Subcutaneous adipose tissue (tissue), 4 donors: ENCODE results near the gene MEI4. TPM values are rescaled to one million over a fixed set of nuclear protein-coding genes. Genes with fewer than 3 reads are reported as not detected.

ENCODE experiments used
- total RNA-seq, 4 donors: library from RNA; depleted of rRNA; stranded (reverse); fragments of >200 nt; gene quantifications; one replicate each; pipeline ENCODE4 v1.1.0, GENCODE V29; 2016
- TF ChIP-seq, protein P1 (sequence below): fragments of 450-650 bp; IDR thresholded peaks from one replicate; pipeline ENCODE4 v1.5.1; 2016; ENCODE audit warnings: low read depth, mild to moderate bottlenecking, control low read depth, antibody characterized with exemption, moderate library complexity

MEI4 gene
- total RNA-seq, 4 donors from 2014 or later = under 0.01 to 0.16 TPM; not detected in 2

DNA sequence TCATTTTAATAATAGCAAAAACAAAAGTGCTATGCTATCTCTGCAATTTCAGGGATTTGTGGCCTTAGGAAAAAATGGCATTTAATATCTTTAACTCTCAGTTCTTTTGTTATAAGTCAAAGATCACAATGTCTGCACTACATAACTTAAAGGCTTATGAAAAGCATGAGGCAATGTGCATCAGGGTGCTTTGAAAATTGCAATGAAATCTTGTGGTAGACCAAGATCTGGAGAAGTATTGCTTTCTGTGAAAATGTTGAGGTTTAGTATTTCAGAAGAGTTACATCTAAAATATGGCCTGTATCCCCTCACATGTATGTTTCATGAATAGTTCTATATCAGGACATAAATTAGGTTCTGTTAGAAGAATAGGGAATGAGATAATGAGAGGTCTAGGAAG, 200.6 kb downstream of the MEI4 start:
- TF ChIP-seq, protein P1, sequence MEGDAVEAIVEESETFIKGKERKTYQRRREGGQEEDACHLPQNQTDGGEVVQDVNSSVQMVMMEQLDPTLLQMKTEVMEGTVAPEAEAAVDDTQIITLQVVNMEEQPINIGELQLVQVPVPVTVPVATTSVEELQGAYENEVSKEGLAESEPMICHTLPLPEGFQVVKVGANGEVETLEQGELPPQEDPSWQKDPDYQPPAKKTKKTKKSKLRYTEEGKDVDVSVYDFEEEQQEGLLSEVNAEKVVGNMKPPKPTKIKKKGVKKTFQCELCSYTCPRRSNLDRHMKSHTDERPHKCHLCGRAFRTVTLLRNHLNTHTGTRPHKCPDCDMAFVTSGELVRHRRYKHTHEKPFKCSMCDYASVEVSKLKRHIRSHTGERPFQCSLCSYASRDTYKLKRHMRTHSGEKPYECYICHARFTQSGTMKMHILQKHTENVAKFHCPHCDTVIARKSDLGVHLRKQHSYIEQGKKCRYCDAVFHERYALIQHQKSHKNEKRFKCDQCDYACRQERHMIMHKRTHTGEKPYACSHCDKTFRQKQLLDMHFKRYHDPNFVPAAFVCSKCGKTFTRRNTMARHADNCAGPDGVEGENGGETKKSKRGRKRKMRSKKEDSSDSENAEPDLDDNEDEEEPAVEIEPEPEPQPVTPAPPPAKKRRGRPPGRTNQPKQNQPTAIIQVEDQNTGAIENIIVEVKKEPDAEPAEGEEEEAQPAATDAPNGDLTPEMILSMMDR = no peak

GRCh38 chr6:77856391-77856790, 203.6 kb downstream of the MEI4 start:
- TF ChIP-seq, protein P1 = no peak

DNA sequence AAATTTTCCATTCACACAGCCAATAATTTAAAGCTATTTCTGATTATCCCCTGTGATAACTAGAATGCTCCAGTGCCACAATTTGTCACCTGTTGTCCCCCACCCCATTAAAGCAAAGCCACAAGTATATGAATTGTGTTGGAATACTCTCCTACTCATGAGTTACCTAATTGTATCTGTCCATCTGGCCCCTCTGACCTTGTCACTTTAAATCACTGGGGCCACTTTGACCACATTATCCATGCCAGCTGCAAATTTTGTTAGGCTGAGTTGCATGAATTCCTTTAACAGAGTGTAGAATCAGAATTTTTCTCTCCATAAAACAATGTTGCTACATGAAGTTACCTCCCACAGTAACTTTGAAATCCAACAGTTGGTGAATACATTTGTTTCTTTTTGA, 204.6 kb downstream of the MEI4 start:
- TF ChIP-seq, protein P1 = no peak

GRCh38 chr6:77876300-77876699, 223.5 kb downstream of the MEI4 start:
- TF ChIP-seq, protein P1 = no peak

- TF ChIP-seq, protein P1 = no peak
Measured at GRCh38 chr6:77879527-77879926, 226.7 kb downstream of the MEI4 start.

DNA sequence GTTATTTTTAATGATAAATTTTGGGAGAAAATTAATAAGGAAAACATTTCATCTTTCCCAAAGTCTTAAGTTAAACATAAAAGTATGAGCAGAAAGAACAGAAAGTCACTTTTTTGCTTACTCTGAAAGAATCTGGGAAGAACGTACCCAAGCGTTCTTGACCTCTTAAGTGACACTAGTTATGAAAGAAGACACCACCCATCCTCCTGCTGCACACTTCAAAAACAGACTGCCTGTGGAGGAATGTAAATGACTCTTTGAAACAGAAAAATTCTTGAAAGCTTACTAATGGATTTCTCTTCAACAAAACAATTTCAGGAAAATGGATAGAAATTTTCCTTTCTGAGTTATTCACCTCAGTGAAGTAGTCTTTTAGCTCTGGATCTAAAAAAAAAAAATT, 227.7 kb downstream of the MEI4 start:
- TF ChIP-seq, protein P1 = no peak

DNA sequence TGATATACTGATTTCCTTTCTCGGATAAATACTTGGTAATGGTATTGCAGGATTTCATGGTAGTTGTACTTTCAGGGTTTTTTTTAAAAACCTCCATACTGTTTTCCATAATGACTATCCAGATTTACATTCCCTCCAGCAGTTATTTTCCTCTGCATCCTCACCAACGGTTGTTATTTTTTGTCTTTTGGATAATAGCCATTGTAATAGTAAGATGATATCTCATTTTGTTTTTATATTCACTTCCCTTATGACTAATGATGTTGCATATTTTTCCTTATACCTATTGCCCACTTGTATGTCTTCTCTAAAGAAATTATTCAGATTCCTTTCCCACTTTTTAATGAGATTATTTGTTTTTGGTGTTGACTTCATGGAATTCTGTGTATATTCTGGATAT, 231.0 kb downstream of the MEI4 start:
- TF ChIP-seq, protein P1 = no peak
